ENCODE results near the gene SENP1.
A peak's percentile ranks its signal among the peaks of the same experiment; 100 is the strongest.
"Not testable (repeated sequence)": the region's sequence is repeated elsewhere in the genome, so short reads cannot be mapped to it uniquely, and the experiment has no call there.

Gene SENP1

DNA sequence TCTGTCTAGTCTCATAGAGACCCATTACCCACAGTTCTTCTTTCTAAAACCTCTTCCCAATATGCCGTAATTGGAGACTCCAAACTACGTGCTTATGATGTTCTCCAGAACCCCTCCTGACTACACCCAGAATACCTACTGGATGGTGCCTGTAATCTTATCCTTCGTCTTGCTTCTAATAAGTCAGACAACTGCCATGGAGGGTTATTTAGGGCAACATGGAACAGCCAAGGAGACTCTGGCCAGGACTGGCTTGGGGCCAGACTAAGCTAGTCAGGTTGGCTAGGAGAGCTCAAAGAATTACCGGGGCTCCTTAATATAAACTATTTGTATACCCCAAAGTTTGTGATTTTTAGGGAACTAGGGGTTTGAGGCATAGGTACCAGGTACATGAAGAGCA lies 20.1 kb upstream of the SENP1 start:
- no peak for DNase-seq
- Histone ChIP-seq H3K4me3 (ENCODE audit: low read depth, low read length) (no peak overlapping the region), H3K27me3 (ENCODE audit: insufficient read depth, low read depth, severe bottlenecking) (no peaks in the 10 kb centered on the region), H3K36me3 (peaks cover 55% of the 10 kb centered on the region), H3K27ac (no peak overlapping the region), H3K9me3 (ENCODE audit: severe bottlenecking) (no peaks in the 10 kb centered on the region)
- no peak for TF ChIP-seq CTCF (IDR thresholded peaks at IDR 0.05; ENCODE audit: low read depth, low read length)

- not testable (repeated sequence) for H3K27me3 ChIP-seq (ENCODE audit: insufficient read depth, low read depth, severe bottlenecking); H3K4me3 ChIP-seq (ENCODE audit: low read depth, low read length); DNase-seq; H3K27ac ChIP-seq; H3K9me3 ChIP-seq (ENCODE audit: severe bottlenecking)
- H3K36me3 ChIP-seq, result peaks cover 51% of the 10 kb centered on the region
Observed at GRCh38 chr12:48125542-48125941, 19.7 kb upstream of the SENP1 start.

GRCh38 chr12:48123169-48123568 lies 17.3 kb upstream of the SENP1 start:
- Histone ChIP-seq H3K9me3 (ENCODE audit: severe bottlenecking) (no peaks in the 10 kb centered on the region), H3K27ac (no peak overlapping the region), H3K36me3 (peaks cover 41% of the 10 kb centered on the region), H3K27me3 (ENCODE audit: insufficient read depth, low read depth, severe bottlenecking) (no peaks in the 10 kb centered on the region), H3K4me3 (ENCODE audit: low read depth, low read length) (no peak overlapping the region)
- TF ChIP-seq CTCF (IDR thresholded peaks at IDR 0.05; ENCODE audit: low read depth, low read length), result no peak
- DNase-seq, result no peak

GRCh38 chr12:48122065-48122834 lies 16.4 kb upstream of the SENP1 start:
- no peaks in the 10 kb centered on the region for H3K27me3 ChIP-seq (ENCODE audit: insufficient read depth, low read depth, severe bottlenecking)
- DNase-seq, result no peak
- H3K27ac ChIP-seq, result no peak overlapping the region
- peaks cover 34% of the 10 kb centered on the region for H3K36me3 ChIP-seq
- TF ChIP-seq CTCF (IDR thresholded peaks at IDR 0.05; ENCODE audit: low read depth, low read length), result no peak
- H3K9me3 ChIP-seq (ENCODE audit: severe bottlenecking), result no peaks in the 10 kb centered on the region
- H3K4me3 ChIP-seq (ENCODE audit: low read depth, low read length), result no peak overlapping the region

DNA sequence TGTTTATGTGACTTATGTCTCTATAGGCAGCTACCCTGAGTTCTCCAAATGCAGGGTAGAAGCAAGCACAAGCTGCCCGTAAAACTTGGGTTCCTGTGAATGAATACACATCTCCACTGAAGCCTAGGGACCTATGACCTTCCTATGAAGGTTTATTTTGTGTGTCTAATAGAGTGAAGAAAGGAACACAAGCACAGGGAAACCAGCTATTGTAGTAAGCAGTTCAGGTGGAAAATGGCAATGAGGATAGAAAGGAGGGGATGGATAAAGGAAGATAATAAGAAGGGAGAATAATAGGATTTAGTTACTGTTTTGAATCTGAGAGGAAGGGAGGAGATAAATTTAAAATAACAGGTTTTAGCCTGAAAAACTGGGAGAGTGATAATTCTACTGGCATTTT lies 15.6 kb upstream of the SENP1 start:
- Histone ChIP-seq H3K27ac (no peak overlapping the region), H3K27me3 (ENCODE audit: insufficient read depth, low read depth, severe bottlenecking) (no peaks in the 10 kb centered on the region), H3K9me3 (ENCODE audit: severe bottlenecking) (no peaks in the 10 kb centered on the region), H3K36me3 (peaks cover 31% of the 10 kb centered on the region), H3K4me3 (ENCODE audit: low read depth, low read length) (no peak overlapping the region)
- DNase-seq, result no peak
- TF ChIP-seq CTCF (IDR thresholded peaks at IDR 0.05; ENCODE audit: low read depth, low read length), result no peak

DNA sequence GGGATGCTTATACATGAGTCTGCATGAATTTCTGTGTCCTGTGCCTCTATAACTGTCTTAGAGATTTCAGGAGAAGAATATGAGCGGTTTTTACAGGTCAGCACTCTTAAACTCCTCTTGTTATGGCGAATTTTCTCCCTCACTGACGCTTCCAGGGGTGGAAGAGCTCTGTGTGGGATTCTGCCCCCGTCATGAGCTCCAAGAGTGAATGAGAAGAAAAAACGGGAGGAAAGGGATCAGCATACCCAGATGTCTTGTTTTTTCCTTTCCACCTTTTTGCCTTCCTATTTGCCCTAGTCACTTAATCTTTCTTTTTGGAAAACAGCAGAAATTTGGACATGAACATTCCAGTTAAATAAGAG lies 13.9 kb upstream of the SENP1 start:
- H3K27me3 ChIP-seq (ENCODE audit: insufficient read depth, low read depth, severe bottlenecking), result no peaks in the 10 kb centered on the region
- no peak overlapping the region for H3K27ac ChIP-seq
- no peak for TF ChIP-seq CTCF (IDR thresholded peaks at IDR 0.05; ENCODE audit: low read depth, low read length)
- H3K9me3 ChIP-seq (ENCODE audit: severe bottlenecking), result no peaks in the 10 kb centered on the region
- H3K4me3 ChIP-seq (ENCODE audit: low read depth, low read length), result peak overlapping the region; percentile 90
- DNase-seq, result no peak
- H3K36me3 ChIP-seq, result peaks cover 19% of the 10 kb centered on the region
